Fibroblast of lung (primary cell): Measurements from ENCODE around the gene OR52N1.

Source experiments
- CTCF ChIP-seq, 2 donors: IDR thresholded peaks in 1 of 2; conservative IDR thresholded peaks in 1 of 2; 1 replicate in 1 of 2; 2 replicates in 1 of 2; pipeline ENCODE4 v1.5.1; 2011 to 2012; ENCODE audit warnings: low read length in 2 of 2, control low read depth in 1 of 2, inconsistent platforms in 1 of 2, low read depth in 1 of 2, mild to moderate bottlenecking in 1 of 2
- EZH2 ChIP-seq: IDR thresholded peaks from 2 replicates; pipeline ENCODE4 v1.5.1; 2012; ENCODE audit warnings: low read length, control low read depth, mild to moderate bottlenecking; ENCODE audit errors: missing control alignments

- TF ChIP-seq CTCF (conservative IDR thresholded peaks at IDR 0.05 in 1 of 2, IDR thresholded peaks at IDR 0.05 in 1 of 2; ENCODE audit: low read depth in 1 of 2, low read length in 2 of 2) (no peak), EZH2 (no peak)
Observed at GRCh38 chr11:5737091-5737490, 54.0 kb downstream of the OR52N1 start.
